ENCODE results near the gene HDAC5.

DNA sequence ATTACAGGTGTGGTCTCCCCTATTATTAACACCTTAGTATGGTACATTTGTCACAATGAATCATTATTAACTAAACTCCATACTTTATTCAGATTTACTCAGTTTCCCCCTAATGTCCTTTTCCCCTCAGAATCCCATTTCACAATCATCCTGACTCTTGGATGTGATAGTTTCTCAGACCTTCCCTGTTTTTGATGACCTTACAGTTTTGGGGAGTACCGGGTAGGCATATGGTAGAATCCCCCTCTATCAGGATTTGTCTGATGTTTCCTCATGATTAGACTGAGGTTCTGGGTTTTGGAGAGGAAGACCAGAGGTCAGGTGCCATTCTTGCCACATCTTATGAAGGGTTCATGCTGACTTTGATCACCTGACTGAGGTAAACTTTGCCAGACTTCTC is 41.0 kb upstream of the HDAC5 start:
- TF ChIP-seq, protein P1, sequence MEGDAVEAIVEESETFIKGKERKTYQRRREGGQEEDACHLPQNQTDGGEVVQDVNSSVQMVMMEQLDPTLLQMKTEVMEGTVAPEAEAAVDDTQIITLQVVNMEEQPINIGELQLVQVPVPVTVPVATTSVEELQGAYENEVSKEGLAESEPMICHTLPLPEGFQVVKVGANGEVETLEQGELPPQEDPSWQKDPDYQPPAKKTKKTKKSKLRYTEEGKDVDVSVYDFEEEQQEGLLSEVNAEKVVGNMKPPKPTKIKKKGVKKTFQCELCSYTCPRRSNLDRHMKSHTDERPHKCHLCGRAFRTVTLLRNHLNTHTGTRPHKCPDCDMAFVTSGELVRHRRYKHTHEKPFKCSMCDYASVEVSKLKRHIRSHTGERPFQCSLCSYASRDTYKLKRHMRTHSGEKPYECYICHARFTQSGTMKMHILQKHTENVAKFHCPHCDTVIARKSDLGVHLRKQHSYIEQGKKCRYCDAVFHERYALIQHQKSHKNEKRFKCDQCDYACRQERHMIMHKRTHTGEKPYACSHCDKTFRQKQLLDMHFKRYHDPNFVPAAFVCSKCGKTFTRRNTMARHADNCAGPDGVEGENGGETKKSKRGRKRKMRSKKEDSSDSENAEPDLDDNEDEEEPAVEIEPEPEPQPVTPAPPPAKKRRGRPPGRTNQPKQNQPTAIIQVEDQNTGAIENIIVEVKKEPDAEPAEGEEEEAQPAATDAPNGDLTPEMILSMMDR (IDR thresholded peaks at IDR 0.05): no peak
- TF ChIP-seq POLR2AphosphoS5 (IDR thresholded peaks at IDR 0.05): no peak
- TF ChIP-seq POLR2A (IDR thresholded peaks at IDR 0.05): no peak
